A549 treated with DMSO at 1 μM for 4 hours (cell line): ENCODE data around the gene VCX3A. TPM values are rescaled to one million over a fixed set of nuclear protein-coding genes. Genes with fewer than 3 reads are reported as not detected.

Source experiments
- total RNA-seq: library from RNA; stranded (reverse); fragments of 200-300 nt; extraction: Qiagen RNA extraction; gene quantifications from 5 replicates; pipeline ENCODE4 v1.2.3, GENCODE V29; 2022; ENCODE audit warnings: low read depth

The VCX3A gene
- total RNA-seq: not detected in 5 replicates

GRCh38 chrX:6535018-6535417 lies at the start of gene VCX3A:
TSS of gene VCX3A (minus strand) at chrX:6535118. CDS start at chrX:6534497, 621 bp downstream.

